ENCODE data around the gene CDYL. TPM values are rescaled to one million over a fixed set of nuclear protein-coding genes. Genes with fewer than 3 reads are reported as not detected.

The CDYL gene
- polyA plus RNA-seq, 1 experiment, result 26.6 TPM

GRCh38 chr6:4775494-4776130, 592 bp upstream of the CDYL start:
- no peak overlapping the region for H3K27ac ChIP-seq (ENCODE audit: low read depth, low read length)
- no peaks in the 10 kb centered on the region; the same call in 1 of the 2 replicates for H3K9me3 ChIP-seq (ENCODE audit: control insufficient read depth, insufficient read depth, low read length)
- peak; percentile 32 for DNase-seq (ENCODE audit: low read depth, low spot score)
- peaks cover 27% of the 10 kb centered on the region for H3K27me3 ChIP-seq (ENCODE audit: control insufficient read depth, insufficient read depth, low read length)
- ChIA-PET CTCF (interaction anchor here (0.6 kb wide), 2 partner anchors 168 to 462 kb away, joined by 3 read pairs; no protein-coding TSS in a partner anchor), POLR2A (interaction anchor here (0.6 to 1.0 kb wide), 3 partner anchors 128 to 423 kb away, joined by 3 read pairs; no protein-coding TSS in a partner anchor)
- TF ChIP-seq CTCF (IDR thresholded peaks at IDR 0.05; ENCODE audit: low read depth, low read length), result 0 out of 2 replicates have a peak, but pooled peaks have one; percentile 2
- peak overlapping the region; percentile 56 for H3K4me3 ChIP-seq (ENCODE audit: low read depth, low read length)

GRCh38 chr6:4776493-4777393, 539 bp downstream of the CDYL start:
- POLR2A ChIA-PET, result interaction anchor here (1.0 kb wide), 1 partner anchor 129 kb away, joined by 3 read pairs; no protein-coding TSS in a partner anchor

GRCh38 chr6:4777394-4777935, 1.3 kb downstream of the CDYL start:
- H3K4me3 ChIP-seq (ENCODE audit: low read depth, low read length), result peak overlapping the region; percentile 71
- ChIA-PET POLR2A (no interaction called here), CTCF (interaction anchor here (0.6 to 1.0 kb wide), 4 partner anchors 105 to 643 kb away, joined by 3 to 4 read pairs (median 3); no protein-coding TSS in a partner anchor)
- no peaks in the 10 kb centered on the region; the same call in 1 of the 2 replicates for H3K9me3 ChIP-seq (ENCODE audit: control insufficient read depth, insufficient read depth, low read length)
- H3K27me3 ChIP-seq (ENCODE audit: control insufficient read depth, insufficient read depth, low read length), result peaks cover 24% of the 10 kb centered on the region
- DNase-seq (ENCODE audit: low read depth, low spot score), result no peak
- no peak for TF ChIP-seq CTCF (IDR thresholded peaks at IDR 0.05; ENCODE audit: low read depth, low read length)
- H3K27ac ChIP-seq (ENCODE audit: low read depth, low read length), result peak overlapping the region; percentile 31

More at GRCh38 chr6:4776493-4777393, 539 bp downstream of the CDYL start:
- CTCF ChIA-PET, result interaction anchor here (0.6 to 1.0 kb wide), 5 partner anchors 86 to 643 kb away, joined by 3 read pairs; no protein-coding TSS in a partner anchor
- TF ChIP-seq CTCF (IDR thresholded peaks at IDR 0.05; ENCODE audit: low read depth, low read length), result no peak
- Histone ChIP-seq H3K9me3 (ENCODE audit: control insufficient read depth, insufficient read depth, low read length) (no peaks in the 10 kb centered on the region; the same call in 1 of the 2 replicates), H3K27me3 (ENCODE audit: control insufficient read depth, insufficient read depth, low read length) (peaks cover 27% of the 10 kb centered on the region), H3K27ac (ENCODE audit: low read depth, low read length) (peak overlapping the region; percentile 31), H3K4me3 (ENCODE audit: low read depth, low read length) (peak overlapping the region; percentile 71)
- no peak for DNase-seq (ENCODE audit: low read depth, low spot score)

- Histone ChIP-seq H3K9me3 (ENCODE audit: control insufficient read depth, insufficient read depth, low read length) (no peaks in the 10 kb centered on the region; the same call in 1 of the 2 replicates), H3K27me3 (ENCODE audit: control insufficient read depth, insufficient read depth, low read length) (peaks cover 19% of the 10 kb centered on the region), H3K4me3 (ENCODE audit: low read depth, low read length) (peak overlapping the region; percentile 5; the same call in 1 of the 2 replicates), H3K27ac (ENCODE audit: low read depth, low read length) (no peak overlapping the region)
- ChIA-PET CTCF (interaction anchor here (0.8 kb wide), 1 partner anchor 464 kb away, joined by 4 read pairs; no protein-coding TSS in a partner anchor), POLR2A (no interaction called here)
- DNase-seq (ENCODE audit: low read depth, low spot score), result no peak
- no peak for TF ChIP-seq CTCF (IDR thresholded peaks at IDR 0.05; ENCODE audit: low read depth, low read length)
Observed at GRCh38 chr6:4778086-4778485, 1.9 kb downstream of the CDYL start.

All from AG04450 (cell line).